ENCODE measurements around the gene MAML2.

The MAML2 gene

GRCh38 chr11:96114178-96115064 lies 228.6 kb downstream of the MAML2 start:
- DNase-seq = peak; percentile 97

- no peak for DNase-seq
Observed at GRCh38 chr11:96113193-96113681, 229.8 kb downstream of the MAML2 start.

DNA sequence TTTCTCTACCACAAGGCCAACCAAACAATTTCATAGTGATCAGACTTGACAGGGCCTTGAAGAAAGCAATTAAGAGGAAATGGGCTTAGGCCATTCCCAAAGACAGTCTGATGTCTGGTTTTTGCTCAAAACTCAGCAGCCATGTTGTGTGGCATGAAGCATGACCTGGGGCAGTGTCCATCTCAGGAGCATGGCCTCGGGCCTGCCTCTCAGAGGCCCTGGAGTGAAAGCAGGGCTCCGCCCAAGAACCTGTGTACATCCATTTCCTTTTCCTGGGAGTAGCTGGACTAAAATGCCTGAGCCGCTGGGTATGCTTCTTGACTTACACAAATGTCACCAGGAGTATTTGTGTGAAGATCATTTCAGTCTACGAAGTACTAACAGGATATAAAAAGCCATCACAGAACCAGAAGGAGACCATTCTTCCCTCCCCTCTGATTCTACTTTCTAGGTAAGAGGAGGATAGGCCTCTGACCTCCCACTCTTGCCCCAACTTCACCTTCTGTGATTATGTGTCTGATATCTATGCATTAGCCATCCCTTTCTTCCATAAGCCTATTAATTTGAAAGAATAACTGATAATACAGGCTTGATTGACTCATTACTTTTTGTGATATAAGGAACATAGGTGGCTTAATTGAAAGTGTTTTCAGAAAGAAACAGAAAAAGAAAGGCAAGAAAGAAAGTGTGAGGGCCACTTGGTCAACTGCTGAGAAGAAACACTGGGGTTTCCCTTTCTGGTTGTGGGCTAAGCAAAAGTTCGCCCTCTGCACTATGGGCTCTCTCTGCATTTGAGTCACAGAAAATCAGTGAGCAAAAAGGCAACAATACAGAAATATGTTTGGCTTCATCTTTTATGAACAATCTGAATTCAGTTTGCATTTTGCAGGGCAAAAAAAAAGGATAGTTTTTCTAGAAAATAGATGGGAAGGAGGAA lies 230.5 kb downstream of the MAML2 start:
- DNase-seq = peak; percentile 18

DNA sequence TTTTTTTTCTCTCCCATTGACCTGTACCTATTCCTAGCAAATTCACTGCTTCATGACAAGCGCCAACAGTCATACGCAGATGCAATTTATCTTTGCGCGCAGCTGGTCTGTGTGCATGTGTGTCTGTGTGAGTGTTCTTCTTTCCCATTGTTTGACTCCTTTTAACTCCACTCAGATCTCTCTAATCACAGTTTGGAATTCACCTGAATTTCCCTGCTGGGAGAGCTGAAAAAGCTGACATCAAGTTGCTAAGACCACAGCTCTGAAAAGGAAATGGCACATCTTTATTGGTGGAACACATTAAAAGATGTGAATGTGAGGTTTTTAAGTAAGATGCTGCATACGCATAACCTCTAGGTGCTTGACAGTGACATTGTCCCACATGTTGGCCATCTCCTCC lies 231.7 kb downstream of the MAML2 start:
- DNase-seq = peak; percentile 72

GRCh38 chr11:96110302-96110701 lies 232.7 kb downstream of the MAML2 start:
- peak; percentile 18 for DNase-seq

DNA sequence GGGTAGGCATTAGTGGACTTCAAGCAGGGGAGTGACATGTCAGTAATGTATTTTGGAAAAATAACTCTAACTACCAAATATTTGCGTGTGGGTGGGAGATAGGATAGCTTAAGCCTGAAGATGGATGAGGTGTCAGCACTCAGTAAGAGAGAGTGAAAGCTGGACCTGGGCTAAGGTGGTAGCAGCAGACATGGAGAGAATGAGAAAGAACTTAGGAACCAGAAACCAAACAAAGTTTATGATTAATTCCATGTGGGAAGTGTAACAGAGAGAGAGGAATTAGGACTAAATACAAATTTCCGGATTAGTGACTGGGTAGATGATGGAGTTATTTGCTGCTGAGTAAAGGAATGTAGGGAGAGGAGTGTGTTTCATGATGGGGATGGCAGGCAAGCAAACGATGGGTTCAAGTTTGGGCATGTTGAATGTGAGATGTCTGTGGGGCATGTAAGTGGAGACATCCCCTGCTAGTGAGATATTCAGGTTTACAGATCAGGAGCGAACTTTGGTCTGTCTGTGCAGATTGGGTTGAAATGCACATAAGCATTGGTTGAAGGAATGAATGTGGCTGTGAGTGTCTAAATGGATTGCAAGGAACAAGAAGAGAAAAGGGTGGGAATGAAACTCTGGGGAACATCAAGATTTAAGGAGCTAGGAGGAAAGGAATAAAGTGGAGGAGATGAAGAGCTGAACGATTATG lies 233.5 kb downstream of the MAML2 start:
- no peak for DNase-seq

DNA sequence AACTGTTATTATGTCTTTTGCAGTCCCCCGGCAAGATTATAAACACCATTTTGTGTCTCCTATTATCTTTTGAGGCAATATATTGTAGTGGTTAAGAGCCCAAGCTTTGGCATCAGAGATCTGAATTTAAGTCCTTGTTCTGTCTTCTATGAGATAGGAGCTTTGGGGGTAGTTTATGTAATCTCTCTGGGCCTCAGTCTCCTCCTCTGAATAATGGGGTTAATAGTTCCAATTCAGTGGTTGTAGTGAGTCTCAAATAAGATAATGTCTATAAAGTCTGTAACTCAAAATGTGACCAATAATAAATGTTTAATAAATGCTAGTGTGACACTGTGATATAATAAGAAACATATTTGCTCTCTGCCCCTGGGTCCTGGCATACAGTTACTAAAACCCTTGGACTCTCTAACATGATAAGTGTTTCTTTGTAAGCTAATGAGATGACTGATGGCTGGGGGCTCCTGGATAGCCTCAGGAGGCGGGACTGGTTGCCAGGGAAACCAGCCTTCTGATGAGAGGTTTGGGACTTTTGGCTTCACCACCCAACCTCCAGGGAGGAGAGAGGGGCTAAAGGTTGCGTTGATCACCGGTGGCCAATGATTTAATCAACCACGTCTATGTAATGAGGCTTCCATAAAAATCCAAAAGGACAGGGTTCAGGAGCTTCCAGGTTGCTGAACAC lies 235.7 kb downstream of the MAML2 start:
- peak; percentile 74 for DNase-seq

- DNase-seq = no peak
Observed at GRCh38 chr11:96106645-96107044, 236.3 kb downstream of the MAML2 start.

- DNase-seq = peak; percentile 12
Observed at GRCh38 chr11:96105944-96106343, 237.1 kb downstream of the MAML2 start.

- DNase-seq = peak; percentile 17
Observed at GRCh38 chr11:96105197-96105895, 237.6 kb downstream of the MAML2 start.

DNA sequence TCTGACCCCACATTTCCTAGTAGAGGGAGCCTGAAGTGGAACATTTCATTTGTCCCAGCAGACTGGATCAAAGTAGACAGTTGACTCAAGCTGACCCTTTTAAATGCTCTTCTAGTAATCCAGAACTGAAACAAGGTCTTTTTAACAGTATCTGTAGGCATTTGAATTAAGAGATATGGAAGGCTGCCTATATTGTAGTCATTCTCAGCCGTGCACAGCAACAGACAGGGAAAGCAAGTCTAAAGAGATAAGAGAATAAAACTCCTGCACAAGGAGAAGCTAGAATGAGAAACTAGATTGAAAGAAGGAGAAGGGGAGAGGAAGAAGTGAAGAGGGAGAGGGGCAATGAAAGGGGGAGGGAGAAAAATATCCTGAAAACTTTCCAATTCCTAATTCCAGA lies 238.5 kb downstream of the MAML2 start:
- DNase-seq = no peak

GRCh38 chr11:96103721-96104120 lies 239.3 kb downstream of the MAML2 start:
- DNase-seq = no peak

GRCh38 chr11:96103102-96103501 lies 239.9 kb downstream of the MAML2 start:
- no peak for DNase-seq

- no peak for DNase-seq
Observed at GRCh38 chr11:96102664-96103078, 240.3 kb downstream of the MAML2 start.

DNA sequence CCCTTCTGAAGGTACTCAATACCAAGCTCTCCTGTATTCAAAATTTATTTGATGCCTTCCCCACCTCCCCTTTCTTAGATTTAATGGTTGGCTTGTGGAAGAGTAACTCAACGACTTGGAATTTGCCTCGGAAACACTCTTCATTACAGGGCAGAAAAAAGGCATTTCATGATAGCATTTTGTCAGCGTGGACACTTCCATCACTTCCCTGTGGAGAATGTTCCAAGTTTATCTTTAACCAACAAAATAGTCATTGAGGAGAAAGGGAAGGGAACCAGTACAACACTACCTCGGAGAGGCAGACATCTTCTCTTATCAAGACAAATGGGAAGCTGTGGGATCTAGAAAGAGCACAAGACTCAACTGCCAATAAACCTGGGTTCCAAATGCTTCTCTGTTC lies 241.8 kb downstream of the MAML2 start:
- DNase-seq = no peak

GRCh38 chr11:96098511-96099241 lies 244.3 kb downstream of the MAML2 start:
- DNase-seq = no peak

GRCh38 chr11:96097844-96098421 lies 245.1 kb downstream of the MAML2 start:
- no peak for DNase-seq

- no peak for DNase-seq
Observed at GRCh38 chr11:96096360-96096759, 246.6 kb downstream of the MAML2 start.

DNA sequence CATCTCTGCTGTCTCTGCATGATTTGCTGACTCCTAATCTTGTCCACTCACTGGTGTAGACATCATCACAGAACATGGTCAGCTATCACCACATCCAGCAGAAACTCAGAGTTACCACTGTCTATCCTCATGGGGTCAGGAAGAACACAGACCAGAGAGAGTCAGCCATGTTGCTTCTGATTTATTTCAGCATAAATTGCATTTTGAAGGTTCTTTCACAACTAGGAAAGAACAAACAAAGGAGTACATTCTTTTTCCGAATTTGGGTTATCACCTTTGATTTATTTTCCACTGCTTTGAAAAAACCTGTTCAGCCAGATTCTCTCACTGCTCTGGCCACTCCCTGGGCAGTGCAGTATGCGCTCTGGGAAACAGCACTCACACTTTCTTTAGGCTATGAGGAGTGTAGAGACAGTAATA lies 247.1 kb downstream of the MAML2 start:
- DNase-seq = no peak

DNA sequence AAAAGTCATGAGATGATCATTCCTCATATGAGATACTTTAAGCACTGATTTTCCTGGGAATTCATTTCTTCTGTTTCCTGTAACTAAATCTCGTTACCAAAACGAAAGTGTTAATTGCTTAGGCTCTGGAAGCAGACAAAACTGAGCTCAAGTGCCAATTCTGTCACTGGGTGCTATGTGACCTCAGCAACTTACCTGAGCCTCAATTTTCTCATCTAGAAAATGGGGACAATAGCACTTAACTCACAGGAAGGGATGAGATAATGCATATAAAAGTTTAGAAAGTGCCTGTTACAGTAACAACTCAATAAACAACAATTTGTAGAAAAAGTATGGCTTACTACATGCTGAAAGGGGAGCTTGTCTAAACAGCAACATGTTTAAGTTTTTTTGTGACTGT lies 248.8 kb downstream of the MAML2 start:
- DNase-seq = no peak

- DNase-seq = no peak
Observed at GRCh38 chr11:96092511-96092910, 250.5 kb downstream of the MAML2 start.

Data from NCI-H69 (cell line).